Vagina (tissue), 2 donors: ENCODE measurements around the gene ARGLU1. TPM values are rescaled to one million over a fixed set of nuclear protein-coding genes. Genes with fewer than 3 reads are reported as not detected.
A peak's percentile ranks its signal among the peaks of the same experiment; 100 is the strongest.

Experiments used
- DNase-seq, 2 donors: peaks; one replicate each; pipeline ENCODE4 v3.0.0-alpha.2; 2017; ENCODE audit errors: extremely low spot score in 2 of 2
- H3K27ac ChIP-seq: fragments of 200-600 bp; sonication (generic); one replicate; pipeline ENCODE4 v1.5.1; 2019
- H3K27me3 ChIP-seq: fragments of 200-600 bp; sonication (generic); one replicate; pipeline ENCODE4 v1.5.1; 2019
- H3K36me3 ChIP-seq, 2 donors: fragments of 200-600 bp; sonication (generic); one replicate each; pipeline ENCODE4 v1.5.1; 2017 to 2019
- H3K4me1 ChIP-seq: fragments of 200-600 bp; sonication (generic); one replicate; pipeline ENCODE4 v1.5.1; 2019
- H3K4me3 ChIP-seq, 2 donors: fragments of 200-600 bp; sonication (generic); 1 replicate in 1 of 2; 2 replicates in 1 of 2; pipeline ENCODE4 v1.5.1; 2016 to 2019
- H3K9me3 ChIP-seq: fragments of 200-600 bp; sonication (generic); one replicate; pipeline ENCODE4 v1.5.1; 2019
- CTCF ChIP-seq, 3 experiments: fragments of 450-650 bp in 2 of 3; fragments of 200-600 bp in 1 of 3; sonication (generic) in 1 of 3; IDR thresholded peaks; one replicate each; pipeline ENCODE4 v1.5.1; 2017 to 2019; ENCODE audit warnings: antibody characterized with exemption in 3 of 3, mild to moderate bottlenecking in 2 of 3, moderate library complexity in 2 of 3
- POLR2A ChIP-seq, 2 donors: fragments of 450-650 bp; IDR thresholded peaks; one replicate each; pipeline ENCODE4 v1.6.1; 2017; ENCODE audit warnings: antibody characterized with exemption in 2 of 2, mild to moderate bottlenecking in 2 of 2, moderate library complexity in 2 of 2
- POLR2AphosphoS5 ChIP-seq, 2 donors: sonication (generic); formaldehyde crosslinking; IDR thresholded peaks; one replicate each; pipeline ENCODE4 v1.9.0; 2017; ENCODE audit warnings: antibody characterized with exemption in 2 of 2, mild to moderate bottlenecking in 2 of 2, low read depth in 1 of 2; ENCODE audit not compliant: insufficient read depth in 1 of 2
- intact Hi-C: fragments of 100-400 bp; cut with DNase I; formaldehyde crosslinking; loops from one replicate; pipeline ENCODE4 v1.15.1; 2023
- total RNA-seq: library from RNA; depleted of rRNA; stranded (reverse); fragments of >200 nt; gene quantifications from one replicate; pipeline ENCODE4 v1.2.3, GENCODE V29; 2016

The ARGLU1 gene
- total RNA-seq, 1 donor from 2014 or later, result 88.9 TPM

- intact Hi-C loops, result no loop called here
- no peak for DNase-seq
- Histone ChIP-seq H3K9me3 (no peaks in the 10 kb centered on the region), H3K27ac (no peak overlapping the region), H3K4me1 (peaks cover 25% of the 10 kb centered on the region), H3K36me3 (no peaks in the 10 kb centered on the region), H3K27me3 (no peaks in the 10 kb centered on the region), H3K4me3 (no peak overlapping the region)
- TF ChIP-seq POLR2A (IDR thresholded peaks at IDR 0.05), result no peak
- no peak for TF ChIP-seq CTCF (IDR thresholded peaks at IDR 0.05)
- no peak for TF ChIP-seq POLR2AphosphoS5 (IDR thresholded peaks at IDR 0.05; ENCODE audit: insufficient read depth in 1 of 2, low read depth in 1 of 2)
These were observed 64.7 kb downstream of the ARGLU1 start for GRCh38 chr13:106503272-106503671.

GRCh38 chr13:106500445-106500844 is 67.5 kb downstream of the ARGLU1 start:
- Histone ChIP-seq H3K27me3 (no peaks in the 10 kb centered on the region), H3K36me3 (no peaks in the 10 kb centered on the region), H3K4me3 (no peak overlapping the region), H3K9me3 (no peaks in the 10 kb centered on the region), H3K4me1 (peaks cover 25% of the 10 kb centered on the region), H3K27ac (no peak overlapping the region)
- DNase-seq, result no peak
- intact Hi-C loops, result no loop called here
- TF ChIP-seq POLR2A (IDR thresholded peaks at IDR 0.05), result no peak

- H3K27ac ChIP-seq, result no peak overlapping the region
These were observed 68.0 kb downstream of the ARGLU1 start for GRCh38 chr13:106499896-106500295.

GRCh38 chr13:106499113-106499512 is 68.8 kb downstream of the ARGLU1 start:
- peak overlapping the region; percentile 6 for H3K27ac ChIP-seq
- peaks cover 25% of the 10 kb centered on the region for H3K4me1 ChIP-seq
- TF ChIP-seq POLR2A (IDR thresholded peaks at IDR 0.05) (no peak), CTCF (IDR thresholded peaks at IDR 0.05) (no peak), POLR2AphosphoS5 (IDR thresholded peaks at IDR 0.05; ENCODE audit: insufficient read depth in 1 of 2, low read depth in 1 of 2) (no peak)
- H3K27me3 ChIP-seq, result no peaks in the 10 kb centered on the region
- no peaks in the 10 kb centered on the region for H3K9me3 ChIP-seq
- no peak overlapping the region for H3K4me3 ChIP-seq
- H3K36me3 ChIP-seq, result no peaks in the 10 kb centered on the region
- DNase-seq, result no peak
- intact Hi-C loops, result no loop called here

More at GRCh38 chr13:106499896-106500295, 68.0 kb downstream of the ARGLU1 start:
- Histone ChIP-seq H3K4me3 (no peak overlapping the region), H3K36me3 (no peaks in the 10 kb centered on the region), H3K4me1 (peaks cover 25% of the 10 kb centered on the region), H3K9me3 (no peaks in the 10 kb centered on the region), H3K27me3 (no peaks in the 10 kb centered on the region)
- TF ChIP-seq POLR2A (IDR thresholded peaks at IDR 0.05) (no peak), CTCF (IDR thresholded peaks at IDR 0.05) (no peak), POLR2AphosphoS5 (IDR thresholded peaks at IDR 0.05; ENCODE audit: insufficient read depth in 1 of 2, low read depth in 1 of 2) (no peak)
- no peak for DNase-seq
- intact Hi-C loops, result no loop called here

GRCh38 chr13:106498571-106498970 is 69.4 kb downstream of the ARGLU1 start:
- TF ChIP-seq POLR2AphosphoS5 (IDR thresholded peaks at IDR 0.05; ENCODE audit: insufficient read depth in 1 of 2, low read depth in 1 of 2) (no peak), POLR2A (IDR thresholded peaks at IDR 0.05) (no peak), CTCF (IDR thresholded peaks at IDR 0.05) (no peak)
- no peaks in the 10 kb centered on the region for H3K9me3 ChIP-seq
- H3K27ac ChIP-seq, result peak overlapping the region; percentile 6
- H3K4me1 ChIP-seq, result peaks cover 25% of the 10 kb centered on the region
- no peak overlapping the region for H3K4me3 ChIP-seq
- no peak for DNase-seq
- H3K27me3 ChIP-seq, result no peaks in the 10 kb centered on the region
- intact Hi-C loops, result no loop called here
- no peaks in the 10 kb centered on the region for H3K36me3 ChIP-seq
